Globus pallidus (tissue), 1 donor: ENCODE results near the gene BPTF.
"Not testable (repeated sequence)": the region's sequence is repeated elsewhere in the genome, so short reads cannot be mapped to it uniquely, and the experiment has no call there.

ENCODE experiments used
- DNase-seq: peaks from one replicate; pipeline ENCODE4 v3.0.0-alpha.2; 2015; ENCODE audit warnings: low spot score

Gene BPTF

GRCh38 chr17:67824735-67825626 lies at the start of gene BPTF:
Gene BPTF (plus strand): TSS chr17:67825503. CDS start chr17:67825725, 222 bp downstream.
- peak; percentile 91 for DNase-seq

GRCh38 chr17:67779098-67779672 lies 46.1 kb upstream of the BPTF start:
- no peak for DNase-seq

GRCh38 chr17:67784364-67785121 lies 40.8 kb upstream of the BPTF start:
- DNase-seq, result no peak

GRCh38 chr17:67785122-67785477 lies 40.2 kb upstream of the BPTF start:
- no peak for DNase-seq

- no peak for DNase-seq
These were observed 39.8 kb upstream of the BPTF start for GRCh38 chr17:67785504-67785903.

- peak; percentile 79 for DNase-seq
These were observed 24.8 kb upstream of the BPTF start for GRCh38 chr17:67800495-67800928.

GRCh38 chr17:67801626-67802175 lies 23.6 kb upstream of the BPTF start:
- DNase-seq, result no peak

- DNase-seq, result no peak
These were observed 14.8 kb upstream of the BPTF start for GRCh38 chr17:67810464-67810863.

GRCh38 chr17:67812380-67812779 lies 12.9 kb upstream of the BPTF start:
- not testable (repeated sequence) for DNase-seq

GRCh38 chr17:67813803-67814180 lies 11.5 kb upstream of the BPTF start:
- DNase-seq, result no peak

- no peak for DNase-seq
These were observed 6.9 kb upstream of the BPTF start for GRCh38 chr17:67818110-67819002.

GRCh38 chr17:67819722-67820121 lies 5.6 kb upstream of the BPTF start:
- no peak for DNase-seq

GRCh38 chr17:67821871-67822367 lies 3.4 kb upstream of the BPTF start:
- no peak for DNase-seq

GRCh38 chr17:67825627-67826601 lies 611 bp downstream of the BPTF start:
- peak; percentile 56 for DNase-seq

GRCh38 chr17:67829331-67829730 lies 4.0 kb downstream of the BPTF start:
- no peak for DNase-seq

- no peak for DNase-seq
These were observed 5.1 kb downstream of the BPTF start for GRCh38 chr17:67830440-67830839.

- no peak for DNase-seq
These were observed 6.0 kb downstream of the BPTF start for GRCh38 chr17:67831268-67831667.

- no peak for DNase-seq
These were observed 7.8 kb downstream of the BPTF start for GRCh38 chr17:67833134-67833533.

GRCh38 chr17:67833946-67834631 lies 8.8 kb downstream of the BPTF start:
- DNase-seq, result no peak
